ENCODE data around the gene SORCS2.
A peak's percentile ranks its signal among the peaks of the same experiment; 100 is the strongest.

SORCS2 gene

DNA sequence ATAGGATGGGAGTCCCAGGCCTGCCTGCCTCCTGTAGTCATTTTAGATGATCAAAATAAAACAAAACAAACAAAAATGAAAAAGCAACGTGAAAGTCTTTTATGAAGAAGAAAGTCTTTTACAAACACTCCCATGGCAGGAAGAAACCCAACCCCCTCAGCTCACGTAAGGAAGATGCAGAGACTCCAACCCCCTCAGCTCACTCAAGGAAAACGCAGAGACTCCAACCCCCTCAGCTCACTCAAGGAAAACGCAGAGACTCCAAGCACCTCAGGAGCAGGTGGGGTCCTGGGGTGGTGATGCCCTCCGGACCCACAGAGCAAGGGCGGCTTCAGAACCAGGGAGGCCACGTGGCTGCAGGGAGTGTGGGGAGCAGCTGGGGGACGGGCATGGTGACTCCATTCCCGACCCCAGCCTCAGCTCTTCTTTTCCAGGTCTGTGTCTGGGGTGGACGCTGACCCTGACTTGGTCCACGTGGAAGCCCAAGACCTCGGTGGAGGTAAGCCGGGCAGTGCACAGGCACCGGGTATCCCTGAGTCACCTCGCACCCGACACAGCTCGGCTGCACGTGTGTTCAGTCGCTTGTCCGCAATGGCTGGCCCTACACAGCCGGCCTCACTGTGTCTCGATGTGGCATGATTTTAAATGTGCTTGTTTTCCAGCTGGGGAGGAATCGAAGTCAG, 468.9 kb downstream of the SORCS2 start:
- DNase-seq, result no peak

DNA sequence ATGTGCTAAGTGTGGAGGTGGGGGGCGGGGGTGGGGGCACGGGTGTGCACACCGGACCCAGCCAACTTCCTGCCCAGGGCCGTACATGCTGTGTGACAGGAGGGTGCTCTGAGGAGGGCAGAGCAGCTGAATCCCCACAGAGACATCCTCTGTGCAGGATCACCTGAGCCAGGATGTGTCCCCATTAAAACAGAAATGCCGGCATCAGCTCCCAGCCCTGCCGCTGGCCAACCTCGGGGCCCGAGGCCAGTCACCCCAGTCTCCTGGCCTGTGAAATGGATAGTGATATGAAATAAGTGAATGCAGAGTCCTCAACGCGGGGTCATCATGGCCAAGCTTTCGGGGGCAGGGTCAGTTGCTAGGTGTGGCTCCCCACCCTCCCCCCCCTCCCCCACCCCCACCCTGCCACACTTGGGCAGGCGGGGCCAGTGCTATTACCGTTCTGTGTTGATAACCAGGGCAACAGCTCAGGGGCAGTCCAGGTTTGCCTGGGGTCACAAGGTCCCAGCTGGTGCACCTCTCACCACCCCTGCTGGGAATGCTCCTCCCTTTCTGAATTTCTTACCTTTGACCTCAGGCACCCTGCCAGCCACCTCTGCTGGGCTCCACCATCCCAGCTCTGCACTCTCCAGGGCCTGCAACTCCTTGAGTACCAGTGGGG, 469.6 kb downstream of the SORCS2 start:
- no peak for DNase-seq

DNA sequence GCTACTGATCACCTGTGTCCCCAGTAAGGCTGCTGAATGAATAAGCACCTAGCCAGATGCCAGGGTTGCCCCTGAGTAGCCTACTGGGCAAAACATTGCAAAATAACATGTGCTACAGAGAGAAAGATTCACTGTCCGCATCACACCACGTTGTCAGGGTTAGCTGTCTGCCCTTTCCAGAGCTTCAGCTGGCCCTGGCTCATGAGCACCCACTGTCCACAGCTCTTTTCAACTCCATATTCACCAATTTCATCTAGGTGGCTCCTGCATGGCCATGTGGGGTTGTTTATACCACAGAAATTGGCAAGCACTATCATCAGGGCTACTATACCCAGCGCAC, 470.1 kb downstream of the SORCS2 start:
- no peak for DNase-seq

DNA sequence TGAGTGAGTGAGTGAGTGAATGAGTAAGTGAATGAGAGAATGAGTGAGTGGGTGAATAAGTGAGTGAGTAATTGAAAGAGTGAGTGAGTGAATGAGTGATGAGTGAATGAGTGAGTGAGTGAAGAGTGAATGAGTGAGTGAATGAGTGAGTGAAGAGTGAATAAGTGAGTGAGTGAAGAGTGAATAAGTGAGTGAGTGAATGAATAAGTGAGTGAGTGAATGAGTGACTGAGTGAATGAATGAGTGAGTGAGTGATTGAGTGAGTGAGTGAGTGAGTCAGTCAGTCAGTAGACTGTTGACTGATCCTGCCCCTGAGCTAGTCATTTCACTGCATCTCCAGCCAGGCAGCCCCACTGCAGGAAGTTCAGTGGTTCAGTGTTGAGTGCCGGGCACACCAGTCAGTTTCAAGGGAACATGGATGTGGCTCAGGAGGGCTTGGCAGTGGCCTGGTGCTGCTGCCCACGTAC, 470.8 kb downstream of the SORCS2 start:
- DNase-seq, result peak; percentile 28

DNA sequence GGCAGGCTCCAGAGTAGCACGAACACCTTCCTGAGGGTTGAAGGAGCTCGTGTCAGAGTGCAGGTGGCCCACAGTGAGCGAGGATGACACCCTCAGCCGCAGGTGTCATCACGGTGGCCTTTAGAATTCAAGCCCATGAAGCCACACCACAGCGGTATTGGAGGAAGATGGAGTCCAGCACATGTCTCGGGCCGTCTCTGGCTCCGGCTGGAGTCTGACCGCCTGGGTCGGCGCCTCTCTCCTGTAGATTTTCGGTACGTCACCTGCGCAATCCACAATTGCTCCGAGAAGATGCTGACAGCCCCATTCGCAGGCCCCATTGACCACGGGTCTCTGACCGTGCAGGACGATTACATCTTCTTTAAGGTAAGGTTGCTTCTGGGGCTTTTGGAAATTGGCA, 471.8 kb downstream of the SORCS2 start:
- DNase-seq, result no peak

DNA sequence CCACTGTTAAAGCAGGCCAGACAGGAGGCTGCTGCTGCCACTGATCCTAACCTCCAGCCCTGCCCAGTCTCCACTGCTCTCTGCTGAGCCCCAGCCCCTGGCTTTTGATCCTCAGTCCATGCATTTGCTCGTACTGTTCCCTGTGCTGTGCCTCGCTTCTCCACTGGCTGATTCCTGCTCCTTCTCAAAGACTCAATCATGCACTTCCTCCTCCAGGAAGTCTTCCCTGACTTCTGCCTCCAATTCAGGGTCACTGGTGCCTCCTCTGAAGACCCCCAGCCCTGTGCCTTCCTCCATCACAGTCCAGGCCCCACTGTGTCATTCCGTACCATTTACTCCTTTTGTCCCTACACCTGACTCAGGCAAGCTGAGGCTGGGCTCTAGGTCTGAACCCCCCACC, 473.0 kb downstream of the SORCS2 start:
- no peak for DNase-seq

DNA sequence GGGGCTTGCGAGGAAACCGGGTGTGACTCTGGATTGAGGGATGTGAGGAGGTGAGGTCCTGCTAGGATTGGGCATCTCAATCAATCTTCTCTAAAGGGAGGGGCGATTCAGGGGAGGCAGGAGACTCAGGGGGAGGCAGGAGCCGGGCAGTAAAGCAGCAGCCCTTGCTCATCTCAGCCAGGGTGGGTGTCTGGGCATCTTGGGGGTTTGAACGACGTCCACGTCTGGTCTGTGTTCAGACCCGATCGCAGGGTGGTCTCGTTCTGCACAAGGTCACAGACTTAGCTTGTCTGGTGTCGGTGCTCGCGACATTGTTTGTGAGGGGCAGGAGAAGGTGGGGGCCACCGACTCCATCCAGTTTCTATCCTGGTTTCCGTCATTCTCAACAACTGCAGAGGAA, 473.7 kb downstream of the SORCS2 start:
- no peak for DNase-seq

DNA sequence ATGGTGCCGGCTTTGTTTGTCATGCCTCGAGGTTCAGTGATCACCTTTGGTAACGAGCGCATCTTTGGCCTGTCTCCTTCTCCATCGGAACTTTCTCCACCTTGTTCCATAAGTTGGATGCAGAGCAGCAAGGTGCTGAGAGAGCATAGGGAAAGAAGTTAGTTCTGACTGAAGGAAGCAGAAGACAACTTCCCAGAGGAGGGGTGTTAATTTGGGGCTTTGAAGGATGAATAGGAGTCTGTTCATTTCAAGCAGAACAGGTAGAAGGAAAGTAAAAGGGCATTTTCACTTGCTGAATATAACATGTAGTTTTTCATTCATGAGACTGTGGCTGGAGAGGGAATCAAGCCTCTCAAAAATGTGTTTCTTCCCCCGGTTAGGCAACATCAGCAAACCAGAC, 474.4 kb downstream of the SORCS2 start:
- DNase-seq, result no peak

DNA sequence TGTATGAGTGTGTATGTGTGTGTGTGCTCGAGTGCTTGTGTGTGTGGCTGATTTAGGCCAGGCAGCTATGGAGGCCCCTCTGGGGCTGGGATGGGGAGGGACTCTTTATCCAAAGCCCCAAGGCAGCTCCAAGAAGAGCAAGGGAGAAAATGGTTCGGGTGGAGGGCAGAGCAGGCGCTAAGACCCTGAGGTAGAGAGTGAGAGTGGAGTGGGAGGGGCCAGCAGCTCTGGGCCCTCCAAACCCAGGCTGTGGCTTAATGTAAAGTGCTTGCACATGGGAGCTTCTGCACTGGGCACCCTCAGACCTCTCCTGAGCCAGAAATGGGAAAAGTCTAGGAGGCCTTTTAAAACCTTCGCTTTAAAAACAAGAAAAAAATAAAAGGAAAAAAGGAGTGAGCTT, 475.9 kb downstream of the SORCS2 start:
- DNase-seq, result no peak

DNA sequence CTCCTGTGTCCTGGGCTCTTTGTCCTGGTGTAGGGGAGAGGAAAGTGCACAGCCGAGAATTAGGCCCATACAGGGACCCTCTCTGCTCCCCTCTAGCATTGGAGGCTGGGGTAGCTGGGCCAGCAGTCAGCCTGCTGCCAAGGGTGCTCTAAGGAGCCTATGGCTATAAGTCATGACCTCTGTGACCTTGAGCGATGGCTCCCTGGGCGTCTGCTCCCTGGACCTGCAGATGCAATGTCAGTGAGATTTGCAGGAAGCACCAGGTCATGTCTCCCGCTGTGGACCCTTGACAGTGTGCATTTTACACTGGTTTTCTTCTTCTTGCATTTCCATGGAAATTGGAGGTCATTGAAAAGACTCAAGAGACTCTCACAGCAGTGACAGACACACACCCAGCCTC, 476.5 kb downstream of the SORCS2 start:
- DNase-seq, result no peak

DNA sequence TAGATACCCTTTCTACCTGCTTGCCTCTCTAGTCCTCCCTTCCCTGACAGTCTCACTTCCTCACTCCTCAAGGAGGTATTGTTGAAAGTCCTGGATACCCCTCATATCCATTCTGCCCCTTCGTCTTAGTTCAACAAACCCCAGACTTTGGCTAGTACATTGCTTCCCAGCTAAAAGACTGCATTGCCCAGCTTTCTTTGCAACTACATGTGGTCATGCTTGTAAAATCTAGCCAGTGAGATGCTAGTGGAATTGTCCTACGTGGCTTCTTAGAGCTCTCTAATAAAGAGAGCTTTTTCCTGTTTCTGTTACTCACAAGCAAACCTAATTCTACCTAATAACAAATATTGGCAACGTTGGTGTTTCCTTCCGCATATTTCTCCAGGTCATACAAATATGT, 480.3 kb downstream of the SORCS2 start:
- no peak for DNase-seq

DNA sequence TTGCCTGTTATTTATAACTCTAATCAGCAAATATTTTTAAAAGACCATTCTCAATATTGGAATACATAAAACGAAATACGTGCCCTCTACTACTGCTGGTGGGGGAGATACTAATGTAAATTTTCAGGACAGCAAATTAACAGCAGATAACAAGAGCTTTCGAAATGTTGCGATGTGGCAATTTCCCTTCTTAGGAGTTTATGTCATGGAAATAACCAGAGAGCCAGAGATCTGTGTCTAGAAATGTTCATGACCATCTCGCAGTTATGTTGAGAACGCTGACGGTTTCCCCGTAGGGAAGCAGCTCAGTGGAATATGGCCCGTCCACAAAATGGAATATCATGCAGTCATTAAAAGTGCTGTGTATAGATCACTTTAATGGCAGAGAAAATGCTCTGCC, 480.8 kb downstream of the SORCS2 start:
- no peak for DNase-seq

DNA sequence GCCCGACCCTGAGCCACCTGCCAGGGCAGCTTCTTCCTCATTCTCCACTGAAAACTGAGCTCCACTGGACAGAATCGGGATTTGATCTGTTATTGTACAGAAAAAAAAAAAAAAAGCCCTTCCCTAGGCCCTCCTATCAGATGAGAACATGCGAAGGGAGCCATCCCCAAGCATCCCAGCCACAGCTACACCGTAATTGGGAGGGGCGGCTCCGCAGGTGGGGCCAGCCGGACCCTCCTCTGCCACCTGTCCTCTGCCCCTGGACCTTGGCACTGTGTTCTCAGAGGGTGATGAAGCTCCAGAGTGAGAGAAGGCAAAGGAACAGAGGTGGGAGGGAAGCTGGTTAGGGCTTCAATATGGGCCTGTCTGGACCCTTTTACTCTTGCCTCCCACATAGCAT, 482.4 kb downstream of the SORCS2 start:
- peak; percentile 42 for DNase-seq

DNA sequence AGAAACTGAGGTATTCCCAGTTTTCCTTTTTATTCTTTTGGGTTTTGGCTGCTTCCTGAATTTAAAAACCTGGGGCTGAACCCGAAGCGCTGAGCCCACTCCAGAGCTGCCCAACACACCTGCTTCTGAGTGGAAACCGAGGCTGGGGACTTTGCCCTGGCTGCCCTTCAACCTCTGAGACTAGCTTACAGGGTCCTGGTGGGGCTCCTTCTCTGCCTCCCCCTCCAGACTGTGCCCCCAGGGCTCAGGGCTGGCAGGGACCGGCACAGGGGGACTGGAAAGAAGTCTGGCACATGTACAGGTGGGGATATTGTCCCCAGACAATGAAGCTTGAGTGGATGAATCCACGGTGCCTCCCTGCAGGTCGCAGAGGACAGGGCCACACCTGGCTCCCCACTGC, 482.8 kb downstream of the SORCS2 start:
- DNase-seq, result no peak

DNA sequence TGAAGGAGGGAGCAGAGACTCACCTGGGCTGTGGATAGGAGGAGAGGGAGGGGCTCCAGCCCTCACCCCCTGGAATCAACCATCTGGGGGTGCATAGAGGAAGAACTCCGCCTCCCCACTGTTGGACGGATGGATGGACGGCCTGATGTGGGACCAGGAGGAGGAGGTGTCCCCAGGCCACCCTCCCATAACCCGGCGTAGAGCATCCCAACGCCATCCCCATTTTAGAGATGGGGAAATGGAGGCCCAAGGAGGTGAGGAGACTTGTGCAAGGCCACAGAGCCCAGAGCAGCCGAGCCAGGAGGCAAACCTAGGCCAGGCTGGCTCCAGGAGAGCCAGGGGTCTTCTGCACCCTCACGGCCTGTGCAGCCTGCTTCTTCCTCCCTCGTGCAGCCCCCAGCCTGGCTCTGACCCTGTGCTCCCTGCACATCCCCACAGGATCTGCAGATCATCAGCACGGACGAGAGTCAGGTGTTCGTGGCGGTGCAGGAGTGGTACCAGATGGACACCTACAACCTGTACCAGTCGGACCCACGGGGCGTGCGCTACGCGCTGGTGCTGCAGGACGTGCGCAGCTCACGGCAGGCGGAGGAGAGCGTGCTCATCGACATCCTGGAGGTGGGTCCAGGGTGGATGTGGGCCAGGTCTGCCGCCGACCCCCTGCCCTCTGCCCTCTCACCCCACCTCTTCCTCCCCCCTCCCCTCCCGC, 483.4 kb downstream of the SORCS2 start:
- no peak for DNase-seq

DNA sequence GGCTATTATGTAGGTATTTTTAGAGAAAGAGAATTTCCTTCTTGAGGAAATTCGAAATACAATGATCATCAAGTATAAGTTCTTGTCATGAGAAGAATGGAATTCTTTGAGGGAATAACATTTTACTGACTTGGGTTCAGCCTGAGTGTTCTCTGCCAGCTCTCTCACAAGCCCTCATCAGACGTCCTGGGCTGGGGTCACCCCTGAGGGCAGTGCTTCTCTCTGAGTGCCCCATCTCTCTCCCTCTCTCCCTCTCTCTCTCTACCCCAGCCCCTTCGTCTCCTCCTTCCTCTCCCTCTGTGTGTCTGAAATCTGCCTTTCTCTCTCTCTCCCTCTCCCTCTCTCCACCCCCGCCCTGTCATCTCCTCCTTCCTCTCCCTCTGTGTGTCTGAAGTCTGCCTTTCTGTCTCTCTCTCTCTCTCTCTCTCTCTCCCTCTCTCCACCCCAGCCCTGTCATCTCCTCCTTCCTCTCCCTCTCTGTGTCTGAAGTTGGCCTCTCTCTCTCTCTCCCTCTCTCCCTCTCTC, 484.1 kb downstream of the SORCS2 start:
- no peak for DNase-seq

DNA sequence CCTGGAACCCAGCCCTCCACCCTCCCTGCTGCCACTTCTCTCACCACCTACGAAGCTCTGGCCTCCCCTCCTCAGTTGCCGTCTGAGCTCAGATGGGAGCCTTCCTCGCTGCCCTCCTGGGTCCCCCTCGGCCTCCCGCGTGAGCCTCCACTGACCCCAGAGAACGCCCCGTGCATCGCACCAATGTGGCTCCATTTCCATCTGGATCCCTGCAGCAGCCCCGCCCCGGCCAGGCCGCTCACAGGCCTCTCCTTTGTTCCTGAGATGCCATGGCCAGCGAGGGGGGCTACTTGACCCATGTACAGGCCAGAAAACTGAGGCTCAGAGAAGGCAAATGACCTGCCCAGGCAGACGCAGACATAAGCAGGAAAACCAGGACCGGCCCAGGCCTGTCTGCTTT, 484.7 kb downstream of the SORCS2 start:
- no peak for DNase-seq

DNA sequence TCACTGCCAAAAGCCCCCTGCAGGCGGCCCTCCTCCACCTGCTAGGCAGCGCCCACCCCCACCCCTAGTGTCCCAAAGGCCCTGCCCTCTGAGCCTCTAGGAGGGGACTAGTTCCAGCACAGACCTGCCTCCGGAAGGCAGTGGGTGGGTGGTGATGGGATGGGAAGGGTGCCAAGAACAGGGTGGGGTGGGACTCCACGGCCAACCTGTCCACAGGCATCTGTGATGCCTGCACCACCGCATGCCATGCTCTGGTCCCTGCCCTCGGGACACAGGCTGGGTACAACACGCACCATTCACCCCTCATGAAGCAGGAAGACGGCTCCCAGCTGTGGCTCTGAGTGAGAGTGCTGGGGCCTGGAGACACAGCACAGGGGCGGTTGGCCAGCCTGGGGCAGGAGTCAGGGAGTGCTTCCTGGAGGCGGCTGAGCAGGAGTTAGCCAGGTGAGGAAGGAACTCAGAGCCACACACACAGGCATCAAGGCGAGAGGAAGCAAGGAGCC, 485.5 kb downstream of the SORCS2 start:
- no peak for DNase-seq

DNA sequence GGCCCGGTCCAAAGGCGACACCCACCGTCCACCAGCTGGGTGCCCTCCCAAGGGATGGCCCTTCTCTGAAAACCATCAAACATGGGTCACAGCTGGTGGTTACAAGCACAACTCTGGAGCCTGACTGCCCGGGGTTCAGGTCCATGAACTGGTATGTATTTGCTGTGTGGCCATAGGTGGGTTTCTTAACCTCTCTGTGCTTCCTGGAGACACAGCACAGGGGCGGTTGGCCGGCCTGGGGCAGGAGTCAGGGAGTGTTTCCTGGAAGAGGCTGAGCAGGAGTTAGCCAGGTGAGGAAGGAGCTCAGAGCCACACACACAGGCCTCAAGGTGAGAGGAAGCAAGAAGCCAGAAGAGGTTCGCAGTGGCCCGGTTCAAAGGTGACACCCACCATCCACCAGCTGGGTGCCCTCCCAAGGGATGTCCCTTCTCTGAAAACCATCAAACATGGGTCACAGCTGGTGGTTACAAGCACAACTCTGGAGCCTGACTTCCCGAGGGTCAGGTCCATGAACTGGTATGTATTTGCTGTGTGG, 486.0 kb downstream of the SORCS2 start:
- DNase-seq, result no peak

DNA sequence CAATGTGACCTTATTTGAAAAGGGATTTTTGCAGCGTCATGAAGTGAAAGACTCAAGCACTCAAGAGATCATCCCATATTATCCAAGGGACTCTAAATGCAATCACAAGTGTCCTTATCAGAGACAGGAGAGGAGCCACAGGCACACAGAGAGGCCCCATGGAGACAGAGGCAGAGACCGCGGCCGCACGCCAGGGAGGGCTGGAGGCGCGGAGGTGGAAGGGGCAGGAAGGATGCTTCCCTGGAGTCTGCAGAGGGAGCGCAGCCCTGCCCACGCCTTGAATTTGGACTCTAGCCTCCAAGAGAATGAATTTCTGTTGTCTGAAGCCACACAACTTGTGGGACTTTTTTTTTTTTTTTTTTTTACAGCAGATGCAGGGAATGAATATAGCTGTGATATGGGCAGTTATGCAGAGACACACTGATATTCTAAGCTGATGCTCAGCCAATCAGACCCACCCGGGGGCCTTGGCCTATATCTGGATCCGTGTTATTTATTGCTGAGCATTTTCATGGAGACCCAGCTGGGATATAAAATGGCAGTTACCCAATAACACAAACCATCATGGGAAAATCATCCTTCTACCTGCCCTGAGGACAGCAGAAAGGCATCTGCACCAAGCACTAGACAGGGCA, 487.2 kb downstream of the SORCS2 start:
- DNase-seq, result peak; percentile 42

DNA sequence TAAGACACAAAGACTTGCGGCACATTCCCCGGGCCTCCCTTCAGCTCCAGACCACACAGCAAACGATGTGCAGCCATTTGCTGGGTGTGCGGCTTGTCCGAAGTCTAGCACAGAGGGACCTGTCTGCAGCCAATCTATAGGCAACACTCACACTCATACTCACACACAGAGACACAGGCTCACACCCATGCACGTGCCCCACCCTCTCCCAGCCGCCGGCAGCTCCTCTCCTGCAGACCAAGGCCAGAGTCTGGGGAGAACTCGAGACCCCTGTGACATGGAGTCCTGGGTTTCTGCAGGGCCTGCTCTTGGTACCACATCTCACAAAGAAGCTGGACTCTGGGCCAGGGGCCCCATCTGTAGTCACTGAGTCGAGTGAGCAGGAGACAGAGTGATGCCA, 487.8 kb downstream of the SORCS2 start:
- no peak for DNase-seq

DNA sequence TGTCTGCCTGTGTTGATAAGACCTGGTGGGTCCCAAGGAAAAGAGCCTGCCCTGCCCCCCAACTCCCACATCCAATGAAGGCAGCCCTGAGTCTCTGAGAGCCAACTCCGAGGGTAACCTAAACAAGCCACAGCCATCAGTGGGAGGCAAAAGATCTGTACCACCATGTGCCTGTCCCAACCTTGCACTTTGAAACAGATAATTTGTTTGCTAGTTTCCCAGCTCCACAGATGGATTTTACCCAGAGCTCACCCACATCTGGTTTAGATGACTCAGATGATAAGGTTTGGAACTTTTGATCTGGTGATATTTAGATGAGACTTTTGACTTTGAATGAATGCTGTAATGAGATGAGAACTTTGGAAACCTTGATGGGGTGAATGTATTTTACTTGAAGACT, 488.4 kb downstream of the SORCS2 start:
- DNase-seq, result no peak

DNA sequence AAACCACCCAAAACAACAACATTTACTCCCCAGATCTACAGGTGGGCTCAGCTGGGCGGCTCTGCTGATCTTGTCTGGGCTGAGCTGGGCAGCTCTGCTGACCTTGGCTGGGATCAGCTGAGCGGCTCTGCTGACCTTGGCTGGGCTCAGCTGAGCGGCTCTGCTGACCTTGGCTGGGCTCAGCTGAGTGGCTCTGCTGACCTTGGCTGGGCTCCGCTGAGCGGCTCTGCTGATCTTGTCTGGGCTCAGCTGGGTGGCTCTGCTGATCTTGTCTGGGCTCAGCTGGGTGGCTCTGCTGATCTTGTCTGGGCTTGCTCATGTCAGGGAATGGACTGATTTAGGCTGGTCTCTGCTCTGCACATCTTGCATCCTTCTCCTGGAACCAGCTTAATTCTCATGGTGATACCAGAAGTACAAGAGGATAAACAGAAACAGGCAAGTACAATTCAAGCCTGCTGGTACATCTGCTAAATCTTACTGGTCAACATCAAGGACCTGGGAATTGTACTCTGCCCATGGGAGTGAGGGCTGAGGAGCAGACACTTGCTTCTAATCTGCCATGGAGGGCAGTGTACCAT, 490.9 kb downstream of the SORCS2 start:
- DNase-seq, result no peak

Measured in DMS53 (cell line).